ENCODE measurements around the gene ASF1A.

DNA sequence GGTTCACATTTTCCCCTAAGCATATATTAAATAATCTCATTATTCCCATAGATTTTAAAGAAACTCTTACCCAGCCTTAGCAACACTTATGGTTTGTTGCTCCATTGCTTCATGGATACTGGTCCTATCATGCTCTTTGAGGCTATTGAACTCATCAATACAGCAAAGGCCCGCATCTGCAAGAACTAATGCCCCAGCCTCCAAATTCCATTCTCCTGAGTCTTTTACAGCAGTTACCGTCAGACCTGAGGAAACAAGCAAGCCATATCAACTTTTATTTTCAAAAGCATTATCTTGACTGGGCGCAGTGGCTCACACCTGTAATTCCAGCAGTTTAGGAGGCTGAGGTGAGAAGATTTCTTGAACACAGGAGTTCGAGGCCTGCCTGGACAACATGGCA is 37.7 kb upstream of the ASF1A start:
- TF ChIP-seq, protein P1, sequence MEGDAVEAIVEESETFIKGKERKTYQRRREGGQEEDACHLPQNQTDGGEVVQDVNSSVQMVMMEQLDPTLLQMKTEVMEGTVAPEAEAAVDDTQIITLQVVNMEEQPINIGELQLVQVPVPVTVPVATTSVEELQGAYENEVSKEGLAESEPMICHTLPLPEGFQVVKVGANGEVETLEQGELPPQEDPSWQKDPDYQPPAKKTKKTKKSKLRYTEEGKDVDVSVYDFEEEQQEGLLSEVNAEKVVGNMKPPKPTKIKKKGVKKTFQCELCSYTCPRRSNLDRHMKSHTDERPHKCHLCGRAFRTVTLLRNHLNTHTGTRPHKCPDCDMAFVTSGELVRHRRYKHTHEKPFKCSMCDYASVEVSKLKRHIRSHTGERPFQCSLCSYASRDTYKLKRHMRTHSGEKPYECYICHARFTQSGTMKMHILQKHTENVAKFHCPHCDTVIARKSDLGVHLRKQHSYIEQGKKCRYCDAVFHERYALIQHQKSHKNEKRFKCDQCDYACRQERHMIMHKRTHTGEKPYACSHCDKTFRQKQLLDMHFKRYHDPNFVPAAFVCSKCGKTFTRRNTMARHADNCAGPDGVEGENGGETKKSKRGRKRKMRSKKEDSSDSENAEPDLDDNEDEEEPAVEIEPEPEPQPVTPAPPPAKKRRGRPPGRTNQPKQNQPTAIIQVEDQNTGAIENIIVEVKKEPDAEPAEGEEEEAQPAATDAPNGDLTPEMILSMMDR (IDR thresholded peaks at IDR 0.05): no peak
- TF ChIP-seq RFX5 (IDR thresholded peaks at IDR 0.05; ENCODE audit: low read length): no peak
- TF ChIP-seq TAF1 (IDR thresholded peaks at IDR 0.05; ENCODE audit: borderline replicate concordance, low read depth, low read length): no peak
- TF ChIP-seq, protein P2, sequence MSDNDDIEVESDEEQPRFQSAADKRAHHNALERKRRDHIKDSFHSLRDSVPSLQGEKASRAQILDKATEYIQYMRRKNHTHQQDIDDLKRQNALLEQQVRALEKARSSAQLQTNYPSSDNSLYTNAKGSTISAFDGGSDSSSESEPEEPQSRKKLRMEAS (IDR thresholded peaks at IDR 0.05; ENCODE audit: low read depth): no peak
- no peak for TF ChIP-seq POLR2AphosphoS5 (IDR thresholded peaks at IDR 0.05; ENCODE audit: low read depth, low read length)
- TF ChIP-seq, protein P3, sequence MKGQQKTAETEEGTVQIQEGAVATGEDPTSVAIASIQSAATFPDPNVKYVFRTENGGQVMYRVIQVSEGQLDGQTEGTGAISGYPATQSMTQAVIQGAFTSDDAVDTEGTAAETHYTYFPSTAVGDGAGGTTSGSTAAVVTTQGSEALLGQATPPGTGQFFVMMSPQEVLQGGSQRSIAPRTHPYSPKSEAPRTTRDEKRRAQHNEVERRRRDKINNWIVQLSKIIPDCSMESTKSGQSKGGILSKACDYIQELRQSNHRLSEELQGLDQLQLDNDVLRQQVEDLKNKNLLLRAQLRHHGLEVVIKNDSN (IDR thresholded peaks at IDR 0.05; ENCODE audit: borderline replicate concordance, low read depth): no peak
- TF ChIP-seq EP300 (IDR thresholded peaks at IDR 0.05; ENCODE audit: borderline replicate concordance in 1 of 2, low read depth in 1 of 2, low read length in 1 of 2): no peak
